Naive thymus-derived CD4-positive, alpha-beta T cell (primary cell): ENCODE results near the gene TMEM17. TPM values are rescaled to one million over a fixed set of nuclear protein-coding genes. Genes with fewer than 3 reads are reported as not detected.

Source experiments
- ATAC-seq: fragments of 150-1000 bp; cut with Tn5 transposase; 2 replicates; pipeline ENCODE4 v1.10.0; 2021; ENCODE audit warnings: mild to moderate bottlenecking, moderate library complexity
- CTCF ChIA-PET: fragments of 350-600 bp; sonication (Branson Sonifier 250); formaldehyde crosslinking; loops from one replicate; lab custom pipeline; 2021; ENCODE audit warnings: antibody characterized with exemption; lab: Charles Lee
- POLR2A ChIA-PET: fragments of 350-600 bp; sonication (Branson Sonifier 250); formaldehyde crosslinking; loops from one replicate; lab custom pipeline; 2021; ENCODE audit warnings: antibody characterized with exemption, inconsistent platforms; lab: Charles Lee
- DNase-seq, 9 donors: peaks; one replicate each; pipeline versions ENCODE4 v3.0.0 to v3.0.0-alpha.2; 2020 to 2022; ENCODE audit warnings: mixed read lengths in 1 of 9
- H3K27ac ChIP-seq: one replicate; pipeline ENCODE4 v1.7.0; 2013; ENCODE audit warnings: mild to moderate bottlenecking, low read depth, low read length, moderate library complexity
- H3K27me3 ChIP-seq, 2 donors: one replicate each; pipeline ENCODE4 v1.7.0; 2013; ENCODE audit warnings: low read length in 2 of 2, mild to moderate bottlenecking in 2 of 2, moderate library complexity in 2 of 2; ENCODE audit not compliant: control insufficient read depth in 2 of 2, insufficient read depth in 2 of 2
- H3K36me3 ChIP-seq, 3 experiments: 1 replicate in 2 of 3; 2 replicates in 1 of 3; pipeline ENCODE4 v1.7.0; 2013; ENCODE audit warnings: low read length in 3 of 3, mild to moderate bottlenecking in 3 of 3, moderate library complexity in 1 of 3; ENCODE audit not compliant: insufficient read depth in 3 of 3, control insufficient read depth in 2 of 3
- H3K4me1 ChIP-seq, 2 donors: one replicate each; pipeline ENCODE4 v1.7.0; 2013; ENCODE audit warnings: low read length in 2 of 2, mild to moderate bottlenecking in 2 of 2, moderate library complexity in 1 of 2; ENCODE audit not compliant: control insufficient read depth in 2 of 2, insufficient read depth in 2 of 2
- H3K4me3 ChIP-seq: 2 replicates; pipeline ENCODE4 v1.7.0; 2013; ENCODE audit warnings: mild to moderate bottlenecking, low read length
- H3K9me3 ChIP-seq, 3 experiments: 1 replicate in 2 of 3; 2 replicates in 1 of 3; pipeline ENCODE4 v1.7.0; 2013; ENCODE audit warnings: low read length in 3 of 3; ENCODE audit not compliant: control insufficient read depth in 2 of 3
- H3K27ac Mint-ChIP-seq, 9 donors: one replicate each; pipeline ENCODE4 v1.8.0; 2020 to 2022; ENCODE audit warnings: mixed read lengths in 9 of 9, mild to moderate bottlenecking in 8 of 9, moderate library complexity in 5 of 9, inconsistent platforms in 2 of 9
- H3K27me3 Mint-ChIP-seq, 5 donors: one replicate each; pipeline ENCODE4 v1.8.0; 2021 to 2022; ENCODE audit warnings: mixed read lengths in 5 of 5, mild to moderate bottlenecking in 1 of 5
- H3K36me3 Mint-ChIP-seq, 5 donors: one replicate each; pipeline ENCODE4 v1.8.0; 2020 to 2022; ENCODE audit warnings: mixed read lengths in 5 of 5, mild to moderate bottlenecking in 3 of 5, inconsistent platforms in 1 of 5
- H3K4me1 Mint-ChIP-seq, 7 donors: one replicate each; pipeline ENCODE4 v1.8.0; 2020 to 2022; ENCODE audit warnings: mixed read lengths in 7 of 7, mild to moderate bottlenecking in 3 of 7, inconsistent platforms in 1 of 7
- H3K4me3 Mint-ChIP-seq, 10 donors: one replicate each; pipeline ENCODE4 v1.8.0; 2020 to 2022; ENCODE audit warnings: mild to moderate bottlenecking in 10 of 10, mixed read lengths in 10 of 10, moderate library complexity in 6 of 10, inconsistent platforms in 2 of 10
- H3K9me3 Mint-ChIP-seq, 11 donors: one replicate each; pipeline ENCODE4 v1.8.0; 2020 to 2022; ENCODE audit warnings: mixed read lengths in 11 of 11, mild to moderate bottlenecking in 4 of 11, inconsistent platforms in 1 of 11, moderate library complexity in 1 of 11
- intact Hi-C, 2 donors: fragments of 100-400 bp; cut with micrococcal nuclease; formaldehyde crosslinking; loops; one replicate each; pipeline ENCODE4 v1.15.1; 2023
- polyA plus RNA-seq, 2 donors: library from polyadenylated mRNA; unstranded; fragments of 300-500 nt; fragmentation: Illumina TruSeq; gene quantifications; one replicate each; pipeline ENCODE4 v1.2.3, GENCODE V29; 2021
- total RNA-seq, 6 experiments: library from RNA in 5 of 6; stranded (reverse) in 5 of 6; gene quantifications; 1 replicate in 5 of 6; 2 replicates in 1 of 6; pipeline ENCODE4 v1.2.3 and lab custom pipeline; 2021 to 2026

Gene TMEM17
- total and polyA plus RNA-seq, 7 experiments from 2014 or later, result 0.15 TPM; not detected in 5

- Mint-ChIP-seq H3K4me1 (no peaks in the 10 kb centered on the region), H3K36me3 (no peaks in the 10 kb centered on the region), H3K4me3 (no peak overlapping the region), H3K27ac (no peak overlapping the region), H3K27me3 (no peaks in the 10 kb centered on the region), H3K9me3 (no peaks in the 10 kb centered on the region)
- ChIA-PET POLR2A (no interaction called here), CTCF (no interaction called here)
- ATAC-seq, result no peak
- no peak overlapping the region for H3K4me3 ChIP-seq
- DNase-seq, result no peak
- intact Hi-C loops, result no loop called here
- no peaks in the 10 kb centered on the region for H3K9me3 ChIP-seq
- H3K27me3 ChIP-seq, result no peaks in the 10 kb centered on the region
- H3K4me1 ChIP-seq, result no peaks in the 10 kb centered on the region
- no peak overlapping the region for H3K27ac ChIP-seq
- H3K36me3 ChIP-seq, result no peaks in the 10 kb centered on the region
Observed at GRCh38 chr2:62465039-62465740, 40.8 kb downstream of the TMEM17 start.

- Mint-ChIP-seq H3K27ac (no peak overlapping the region), H3K4me3 (no peak overlapping the region), H3K36me3 (no peaks in the 10 kb centered on the region), H3K9me3 (no peaks in the 10 kb centered on the region), H3K4me1 (no peaks in the 10 kb centered on the region), H3K27me3 (no peaks in the 10 kb centered on the region)
- CTCF ChIA-PET, result interaction anchor here (1.0 kb wide), 1 partner anchor 311 kb away, joined by 3 read pairs; no protein-coding TSS in a partner anchor
- H3K9me3 ChIP-seq, result no peaks in the 10 kb centered on the region
- H3K4me3 ChIP-seq, result no peak overlapping the region
- no peaks in the 10 kb centered on the region for H3K36me3 ChIP-seq
- intact Hi-C loops, result no loop called here
- no peak overlapping the region for H3K27ac ChIP-seq
- H3K4me1 ChIP-seq, result no peaks in the 10 kb centered on the region
- no peaks in the 10 kb centered on the region for H3K27me3 ChIP-seq
- POLR2A ChIA-PET, result no interaction called here
- no peak for ATAC-seq
- no peak for DNase-seq
Observed at GRCh38 chr2:62464221-62465007, 41.6 kb downstream of the TMEM17 start.

GRCh38 chr2:62462211-62462610 lies 43.8 kb downstream of the TMEM17 start:
- ATAC-seq, result no peak
- ChIA-PET POLR2A (no interaction called here), CTCF (no interaction called here)
- Mint-ChIP-seq H3K4me3 (no peak overlapping the region), H3K4me1 (no peaks in the 10 kb centered on the region), H3K27ac (no peak overlapping the region), H3K36me3 (no peaks in the 10 kb centered on the region), H3K9me3 (no peaks in the 10 kb centered on the region), H3K27me3 (no peaks in the 10 kb centered on the region)
- H3K4me1 ChIP-seq, result no peaks in the 10 kb centered on the region
- no peak for DNase-seq
- H3K9me3 ChIP-seq, result no peaks in the 10 kb centered on the region
- no peaks in the 10 kb centered on the region for H3K27me3 ChIP-seq
- H3K4me3 ChIP-seq, result no peak overlapping the region
- no peaks in the 10 kb centered on the region for H3K36me3 ChIP-seq
- no peak overlapping the region for H3K27ac ChIP-seq
- intact Hi-C loops, result no loop called here

DNA sequence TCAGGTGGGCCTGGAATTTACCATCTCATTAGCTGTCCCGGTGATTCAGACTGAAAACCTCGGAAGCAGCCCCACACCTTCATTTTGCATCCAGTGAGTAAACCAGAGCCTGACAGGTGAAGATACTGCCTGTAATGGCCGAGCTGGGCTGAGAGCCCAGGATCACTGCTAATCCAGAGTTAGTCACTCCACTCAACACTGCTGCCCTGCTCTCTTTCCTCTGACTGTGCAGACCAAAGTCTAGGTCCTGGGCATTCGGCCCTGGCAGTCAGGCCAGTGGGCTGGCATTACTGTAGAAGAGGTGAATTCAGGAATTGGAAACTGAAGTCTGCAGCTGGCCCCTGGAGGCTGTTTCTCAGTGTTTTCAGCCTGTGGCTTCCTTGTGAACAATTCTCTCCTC lies 44.3 kb downstream of the TMEM17 start:
- no peak for DNase-seq
- Histone ChIP-seq H3K36me3 (no peaks in the 10 kb centered on the region), H3K4me3 (no peak overlapping the region), H3K9me3 (no peaks in the 10 kb centered on the region), H3K4me1 (no peaks in the 10 kb centered on the region), H3K27me3 (no peaks in the 10 kb centered on the region), H3K27ac (no peak overlapping the region)
- no peak overlapping the region for H3K4me3 Mint-ChIP-seq
- peak overlapping the region in 1 of 9 donors; percentile 36 for H3K27ac Mint-ChIP-seq
- intact Hi-C loops, result no loop called here
- ATAC-seq, result no peak
- no peaks in the 10 kb centered on the region for H3K9me3 Mint-ChIP-seq
- H3K36me3 Mint-ChIP-seq, result no peaks in the 10 kb centered on the region
- CTCF ChIA-PET, result no interaction called here
- no peaks in the 10 kb centered on the region for H3K27me3 Mint-ChIP-seq
- POLR2A ChIA-PET, result no interaction called here
- H3K4me1 Mint-ChIP-seq, result no peaks in the 10 kb centered on the region

DNA sequence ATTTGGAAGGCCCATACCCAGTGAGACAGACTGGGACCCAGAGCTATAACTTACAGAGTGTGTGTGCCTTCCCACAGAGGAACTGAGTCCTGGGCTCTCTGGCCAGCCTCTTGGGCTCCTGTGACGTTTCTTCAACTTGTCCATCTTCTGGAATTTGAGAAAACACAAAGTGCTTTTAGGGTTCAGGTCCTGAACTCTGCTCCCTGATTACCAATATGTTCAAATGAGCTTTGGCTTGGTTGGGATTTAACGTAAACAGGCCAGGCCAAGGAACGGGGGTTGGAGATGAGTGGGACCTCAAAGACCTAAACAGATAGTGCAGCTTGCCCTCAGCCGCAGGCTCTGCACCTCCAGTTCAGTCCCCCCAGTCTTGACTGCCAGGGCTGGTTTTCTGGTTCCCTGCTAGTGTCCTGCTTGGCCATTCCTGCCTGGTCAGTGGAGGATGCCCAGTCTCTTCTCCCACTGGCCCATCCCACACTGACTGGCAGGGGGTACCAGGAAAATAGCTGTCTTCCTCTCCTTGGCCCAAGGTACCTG lies 44.9 kb downstream of the TMEM17 start:
- H3K36me3 ChIP-seq, result no peaks in the 10 kb centered on the region
- H3K4me1 ChIP-seq, result no peaks in the 10 kb centered on the region
- intact Hi-C loops, result no loop called here
- Mint-ChIP-seq H3K27ac (no peak overlapping the region), H3K27me3 (peaks cover 0 to 5% (median 4%) of the 10 kb centered on the region in 5 donors), H3K4me1 (no peaks in the 10 kb centered on the region), H3K36me3 (no peaks in the 10 kb centered on the region), H3K9me3 (no peaks in the 10 kb centered on the region), H3K4me3 (no peak overlapping the region)
- no peaks in the 10 kb centered on the region for H3K27me3 ChIP-seq
- no peak overlapping the region for H3K4me3 ChIP-seq
- DNase-seq (no peak), ATAC-seq (no peak)
- POLR2A ChIA-PET, result no interaction called here
- H3K9me3 ChIP-seq, result no peaks in the 10 kb centered on the region
- CTCF ChIA-PET, result interaction anchor here (1.2 to 10.3 kb wide), 2 partner anchors 8 to 314 kb away, joined by 5 to 95 read pairs; no protein-coding TSS in a partner anchor
- H3K27ac ChIP-seq, result no peak overlapping the region

DNA sequence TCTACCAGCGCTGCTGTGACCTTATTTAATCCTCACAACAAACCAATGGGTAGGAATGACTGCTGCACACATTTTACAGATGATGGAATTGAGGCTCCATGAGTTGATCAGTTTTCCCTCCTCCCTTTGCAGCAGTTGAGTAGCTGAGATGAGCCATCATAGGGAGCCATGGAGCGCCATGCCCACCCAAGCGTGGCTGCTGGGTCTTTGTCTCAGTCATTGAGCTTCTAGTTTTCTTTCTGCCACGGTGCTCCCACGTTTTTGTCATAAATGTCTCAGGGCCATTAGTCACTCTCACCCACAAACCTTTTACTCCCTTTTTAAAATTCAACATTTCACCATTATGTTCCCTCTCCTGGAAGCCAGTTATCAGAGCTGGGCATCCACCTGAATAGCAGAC lies 45.8 kb downstream of the TMEM17 start:
- H3K27me3 Mint-ChIP-seq, result peaks cover 3 to 10% (median 8%) of the 10 kb centered on the region in 5 donors
- no peaks in the 10 kb centered on the region for H3K9me3 Mint-ChIP-seq
- Histone ChIP-seq H3K36me3 (no peaks in the 10 kb centered on the region), H3K27me3 (no peaks in the 10 kb centered on the region), H3K4me1 (no peaks in the 10 kb centered on the region), H3K4me3 (no peak overlapping the region), H3K27ac (no peak overlapping the region), H3K9me3 (no peaks in the 10 kb centered on the region)
- ATAC-seq (no peak), DNase-seq (no peak)
- POLR2A ChIA-PET, result no interaction called here
- H3K27ac Mint-ChIP-seq, result no peak overlapping the region
- CTCF ChIA-PET, result interaction anchor here (1.2 to 10.3 kb wide), 2 partner anchors 9 to 314 kb away, joined by 5 to 95 read pairs; no protein-coding TSS in a partner anchor
- H3K4me3 Mint-ChIP-seq, result no peak overlapping the region
- H3K36me3 Mint-ChIP-seq, result no peaks in the 10 kb centered on the region
- intact Hi-C loops, result no loop called here
- no peaks in the 10 kb centered on the region for H3K4me1 Mint-ChIP-seq
